HG03432 (cell line): ENCODE data around the gene HDAC4.

ENCODE experiments used
- ATAC-seq: cut with Tn5 transposase; IDR thresholded peaks from one replicate; pipeline ENCODE4 v1.9.1; 2021; ENCODE audit warnings: mild to moderate bottlenecking, moderate library complexity; ENCODE audit not compliant: unreplicated experiment

Gene HDAC4

DNA sequence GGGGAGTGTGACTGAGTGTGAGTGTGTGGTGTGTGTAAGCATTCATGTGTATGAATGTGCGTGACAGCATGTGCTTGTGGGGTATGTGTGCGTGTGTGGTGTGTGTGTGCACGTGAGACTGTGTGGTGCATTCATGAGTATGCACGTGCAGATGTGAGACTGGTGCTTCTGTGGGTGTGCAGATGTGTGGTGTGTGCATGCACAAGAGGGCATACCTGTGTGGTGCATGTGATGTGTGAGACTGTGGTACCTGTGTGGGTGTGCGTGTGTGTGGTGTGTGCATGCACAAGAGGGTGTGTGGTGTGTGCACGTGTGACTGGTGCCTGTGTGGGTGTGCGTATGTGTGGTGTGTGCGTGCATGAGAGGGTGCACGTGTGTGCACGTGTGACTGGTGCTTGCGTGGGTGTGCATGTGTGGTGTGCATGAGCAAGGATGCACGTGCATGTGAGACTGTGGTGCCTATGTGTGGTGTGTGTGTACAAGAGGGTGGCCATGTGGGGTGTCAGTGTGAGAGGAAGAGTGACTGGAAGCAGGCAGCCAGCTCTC, 339.6 kb downstream of the HDAC4 start:
- ATAC-seq = no peak

DNA sequence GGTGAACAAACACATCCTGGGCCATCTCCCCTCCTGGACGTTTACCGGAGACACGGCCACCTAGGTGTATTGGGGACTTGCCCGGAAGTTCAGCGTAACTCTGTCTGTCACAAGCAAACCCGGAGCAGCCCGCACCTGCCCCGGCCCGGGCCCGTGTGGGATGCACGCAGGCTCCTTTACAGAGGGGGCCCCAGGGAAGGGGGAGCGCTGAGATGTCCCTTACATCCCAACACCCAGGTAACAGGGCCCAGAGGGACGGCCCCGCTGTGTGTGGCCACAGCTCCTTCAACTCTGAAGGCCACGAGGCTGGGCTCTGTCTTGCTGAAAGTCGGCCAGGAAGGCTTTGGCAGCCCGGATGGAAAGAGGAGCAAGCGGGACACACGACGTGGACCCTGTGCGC, 340.1 kb downstream of the HDAC4 start:
- no peak for ATAC-seq

DNA sequence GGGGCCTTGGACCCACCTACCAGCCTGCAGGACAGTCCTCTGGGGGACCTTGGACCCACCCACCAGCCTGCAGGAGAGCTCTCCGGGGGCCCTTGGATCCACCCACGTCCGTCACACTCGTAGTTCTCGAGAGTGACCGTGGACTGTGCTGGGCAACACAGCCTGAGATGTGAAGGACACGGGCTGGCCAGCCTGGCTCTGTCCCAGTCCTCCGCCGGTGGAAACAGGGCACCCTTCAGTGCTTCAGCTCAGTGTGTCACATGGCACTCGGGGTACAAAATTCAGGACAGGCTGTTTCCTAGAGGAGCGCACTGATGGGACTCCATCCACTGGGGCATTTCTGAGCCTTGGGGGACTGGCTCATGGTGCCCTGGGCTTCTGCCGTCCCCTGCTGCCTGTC, 341.0 kb downstream of the HDAC4 start:
- ATAC-seq = no peak

DNA sequence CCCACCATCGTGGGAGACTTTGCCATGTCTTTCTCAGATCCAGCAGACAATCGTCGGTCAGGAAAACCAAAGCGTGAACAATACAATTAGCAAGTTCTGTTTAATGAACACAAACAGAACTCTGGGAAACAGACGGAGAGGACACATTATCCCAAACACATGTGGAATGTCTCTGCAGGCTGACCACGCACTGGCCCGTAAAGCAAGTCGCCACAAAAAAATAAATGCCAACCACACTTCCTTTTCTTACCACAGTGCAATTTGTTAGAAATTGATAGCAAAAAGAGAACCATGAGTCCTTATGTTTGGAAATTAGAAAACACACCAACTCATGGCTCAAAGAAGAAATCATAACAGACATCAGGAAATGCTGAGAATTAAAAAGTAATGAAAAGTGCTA, 342.1 kb downstream of the HDAC4 start:
- ATAC-seq = no peak

DNA sequence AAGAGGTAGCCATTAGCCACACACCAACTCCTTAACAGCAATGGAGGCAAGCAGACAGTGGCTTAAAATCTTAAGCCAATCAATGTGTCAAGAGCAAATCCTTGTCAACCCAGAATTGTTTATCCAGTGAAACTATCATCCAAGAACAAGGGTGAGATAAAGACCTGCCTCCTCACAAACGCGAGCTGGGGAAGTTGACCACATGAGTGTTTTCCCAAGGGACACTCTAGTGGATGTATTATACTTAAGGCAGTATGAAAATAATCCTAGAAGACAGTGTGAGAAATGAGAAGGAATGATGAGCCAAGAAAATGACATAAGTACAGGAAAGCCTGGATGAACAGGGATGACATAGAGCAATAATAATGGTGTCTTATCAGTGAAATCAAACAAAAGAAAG, 343.3 kb downstream of the HDAC4 start:
- ATAC-seq = no peak

DNA sequence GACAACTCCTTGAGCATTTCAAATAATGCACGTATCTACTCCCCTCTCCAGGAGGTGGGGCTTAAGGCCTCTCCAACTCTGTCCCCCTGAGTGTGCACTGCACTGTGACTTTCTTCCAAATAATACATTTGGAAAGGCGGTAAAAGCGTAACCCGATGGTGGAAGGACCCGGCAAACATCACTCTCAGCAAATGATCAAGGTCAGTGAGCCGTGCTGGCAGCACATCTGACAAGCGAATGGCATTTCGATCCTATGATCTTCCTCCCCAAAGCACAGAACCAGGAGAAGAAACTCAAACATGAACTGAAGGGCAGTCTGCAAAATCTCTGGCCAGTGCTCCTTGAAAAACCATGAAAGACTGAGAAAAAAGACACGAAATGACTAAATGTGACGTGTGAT, 344.2 kb downstream of the HDAC4 start:
- ATAC-seq = no peak

DNA sequence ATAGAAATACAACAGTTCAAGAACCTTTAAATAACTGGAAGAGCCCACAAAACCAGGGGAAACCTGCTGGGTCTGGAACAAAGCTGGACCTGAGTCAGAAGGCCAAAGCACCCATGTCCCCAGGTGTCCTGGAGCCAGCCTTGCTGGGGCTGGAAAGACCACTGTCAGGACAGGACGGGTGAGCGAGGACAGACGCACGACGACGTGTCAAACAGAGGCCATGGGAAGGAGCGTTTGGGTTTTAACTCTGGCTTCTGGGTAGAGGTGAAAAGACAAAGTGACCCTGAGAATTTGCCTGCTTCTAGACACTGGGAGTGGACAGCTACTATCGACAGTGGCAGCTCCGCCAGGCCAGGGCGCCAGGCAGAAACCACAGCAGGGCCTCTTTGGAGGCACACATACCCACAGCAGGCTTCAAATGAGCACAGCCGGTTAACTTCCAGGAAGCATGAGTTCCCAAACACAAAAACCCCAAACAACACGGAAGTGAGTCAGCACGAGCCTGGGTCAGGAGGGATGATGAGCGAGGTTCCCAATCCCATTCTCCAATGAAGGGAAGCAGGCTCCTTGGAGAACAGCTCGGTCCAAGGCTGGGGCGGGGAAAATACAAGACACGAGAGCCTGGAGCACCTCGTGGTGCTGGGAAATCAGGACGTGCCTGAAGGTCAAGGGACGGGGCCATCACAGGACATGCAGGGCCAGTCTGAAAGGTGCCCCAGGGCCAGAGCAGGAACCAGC, 344.9 kb downstream of the HDAC4 start:
- ATAC-seq = no peak

DNA sequence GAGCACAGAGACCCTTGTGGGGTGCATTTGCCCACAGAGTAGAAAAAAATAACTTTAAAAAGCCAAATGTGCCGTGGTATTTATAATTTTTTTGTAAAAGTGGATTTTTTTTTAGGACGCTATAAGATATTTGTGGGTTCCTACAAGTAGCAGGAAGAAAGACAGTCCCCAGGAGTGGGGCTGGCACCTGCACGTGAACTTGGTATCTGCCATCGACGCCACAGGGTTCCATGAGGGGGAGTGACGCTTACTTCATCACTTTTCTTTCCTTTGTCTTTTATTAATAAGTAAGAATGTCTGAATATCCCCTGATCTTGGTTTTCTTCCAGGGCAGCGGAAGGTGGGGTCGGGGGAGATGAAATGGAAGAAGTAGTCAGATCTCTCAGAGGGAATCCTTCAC, 345.9 kb downstream of the HDAC4 start:
- no peak for ATAC-seq

DNA sequence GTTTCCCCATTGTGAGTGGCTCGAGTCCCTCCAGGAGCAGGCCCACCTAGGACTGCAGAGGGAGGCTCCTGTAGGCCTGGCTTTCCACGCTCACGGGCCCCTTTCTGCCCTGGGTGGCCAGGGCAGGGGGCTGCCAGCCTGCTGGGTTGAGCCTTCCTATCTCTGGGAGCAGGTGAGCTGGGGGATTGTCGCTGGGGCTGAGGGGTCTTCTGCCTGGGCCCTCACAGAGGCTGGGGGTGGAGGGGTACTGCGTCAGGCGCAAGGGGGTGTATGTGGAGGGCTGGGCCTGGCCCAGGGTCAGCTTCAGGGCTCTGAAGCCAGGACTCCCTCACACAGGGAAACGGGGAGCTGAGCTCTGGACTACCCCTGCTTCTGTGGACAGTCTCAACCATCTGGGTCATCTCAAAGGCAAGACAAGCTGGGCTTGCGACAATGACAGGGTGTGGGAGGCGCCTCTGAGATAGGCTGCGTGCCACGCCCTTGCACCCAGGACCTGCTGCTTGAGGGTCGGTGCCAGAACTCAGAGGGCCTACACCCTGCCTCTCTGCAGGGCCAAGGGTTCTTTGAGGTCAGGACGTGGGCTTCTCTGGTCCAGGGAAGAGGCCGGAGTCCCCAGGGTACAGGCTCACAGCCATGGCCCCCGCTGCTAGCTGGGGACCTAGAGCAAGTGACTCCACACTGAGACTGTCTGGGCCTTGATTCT, 346.9 kb downstream of the HDAC4 start:
- ATAC-seq = no peak

DNA sequence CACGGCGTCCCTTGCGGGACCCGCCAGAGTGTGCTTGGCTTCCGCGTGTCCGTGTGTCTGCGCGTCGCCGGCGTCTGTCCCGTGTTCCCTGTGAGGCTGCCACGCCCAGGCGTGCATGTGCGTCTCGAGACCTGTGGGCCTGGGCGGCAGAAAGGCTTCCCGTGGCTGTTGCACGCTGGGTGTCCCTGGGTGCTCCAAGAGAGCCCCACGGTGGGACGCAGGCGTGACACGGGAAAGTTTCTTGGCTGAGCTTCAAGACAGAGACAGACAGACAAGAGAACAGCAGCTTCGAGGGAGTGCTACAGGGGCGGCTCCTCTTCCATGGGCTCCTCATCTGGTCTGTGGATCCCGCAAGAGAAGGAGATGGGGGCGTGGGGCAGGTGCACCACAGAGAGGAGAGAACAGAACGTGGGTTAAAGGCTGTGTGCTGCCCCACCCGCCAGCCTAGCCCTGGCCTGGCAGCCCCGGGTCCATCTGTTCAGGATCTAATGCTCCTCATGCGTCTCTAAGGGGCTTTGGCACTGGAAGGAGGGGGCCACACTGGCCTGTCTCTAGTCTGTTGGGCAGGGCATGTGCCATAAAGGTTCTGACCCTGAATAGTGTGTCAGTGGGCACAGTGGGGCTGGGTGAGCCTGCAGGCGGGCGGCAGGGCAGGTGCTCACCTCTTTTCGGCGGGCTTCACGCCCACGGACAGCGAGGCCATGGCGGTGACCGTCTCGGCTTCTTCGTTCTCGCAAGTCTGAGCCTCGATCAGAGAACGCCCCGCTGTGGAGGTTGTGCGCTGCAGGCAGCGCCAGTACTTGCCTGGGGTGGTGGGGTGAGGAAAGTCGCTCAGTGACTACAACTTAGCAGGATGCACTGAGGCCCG, 347.8 kb downstream of the HDAC4 start:
- no peak for ATAC-seq

DNA sequence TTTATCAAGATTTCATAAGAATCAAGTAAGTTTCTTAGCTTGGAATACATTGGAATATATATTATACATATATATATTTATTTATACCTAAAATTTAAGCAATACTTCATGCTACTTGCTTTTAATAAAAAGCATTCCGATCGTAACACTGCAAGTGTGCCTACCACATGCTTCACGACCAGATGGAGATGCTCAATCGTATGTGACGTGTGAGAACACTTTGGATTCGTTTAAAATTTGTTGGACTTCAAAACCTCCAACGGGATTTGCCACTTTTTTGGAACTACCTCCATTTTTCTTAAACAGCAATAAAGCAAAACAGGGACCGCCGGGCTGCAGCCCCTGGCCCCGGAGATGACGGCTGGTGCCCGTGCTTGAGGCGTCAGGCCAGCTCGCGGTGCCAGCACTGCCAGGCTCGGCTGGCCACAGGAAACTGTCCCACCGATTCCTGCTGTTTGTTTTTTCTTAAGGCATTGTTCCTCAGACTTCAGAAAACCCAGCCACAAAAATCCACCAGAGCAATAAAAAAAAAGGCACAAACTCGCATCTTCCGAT, 348.9 kb downstream of the HDAC4 start:
- no peak for ATAC-seq

DNA sequence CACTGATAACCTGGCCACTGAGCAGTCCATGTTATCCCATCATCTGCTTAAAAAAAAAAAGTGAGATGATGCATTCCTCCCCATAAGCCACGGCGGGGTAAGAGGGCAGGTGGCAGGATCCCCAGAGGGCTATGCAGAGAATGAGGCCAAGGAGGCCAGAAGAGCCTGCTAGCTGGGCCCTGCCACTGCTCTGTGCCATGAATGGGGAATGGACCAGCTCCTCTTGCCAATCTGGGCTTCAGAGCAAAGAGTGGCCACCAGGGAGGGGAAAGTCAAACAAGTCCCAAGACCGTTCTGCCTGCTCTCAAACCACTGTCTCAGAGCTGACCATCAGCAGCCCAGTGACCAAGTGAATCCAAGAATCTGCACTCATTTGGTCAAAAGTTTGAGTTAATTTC, 350.6 kb downstream of the HDAC4 start:
- ATAC-seq = no peak

DNA sequence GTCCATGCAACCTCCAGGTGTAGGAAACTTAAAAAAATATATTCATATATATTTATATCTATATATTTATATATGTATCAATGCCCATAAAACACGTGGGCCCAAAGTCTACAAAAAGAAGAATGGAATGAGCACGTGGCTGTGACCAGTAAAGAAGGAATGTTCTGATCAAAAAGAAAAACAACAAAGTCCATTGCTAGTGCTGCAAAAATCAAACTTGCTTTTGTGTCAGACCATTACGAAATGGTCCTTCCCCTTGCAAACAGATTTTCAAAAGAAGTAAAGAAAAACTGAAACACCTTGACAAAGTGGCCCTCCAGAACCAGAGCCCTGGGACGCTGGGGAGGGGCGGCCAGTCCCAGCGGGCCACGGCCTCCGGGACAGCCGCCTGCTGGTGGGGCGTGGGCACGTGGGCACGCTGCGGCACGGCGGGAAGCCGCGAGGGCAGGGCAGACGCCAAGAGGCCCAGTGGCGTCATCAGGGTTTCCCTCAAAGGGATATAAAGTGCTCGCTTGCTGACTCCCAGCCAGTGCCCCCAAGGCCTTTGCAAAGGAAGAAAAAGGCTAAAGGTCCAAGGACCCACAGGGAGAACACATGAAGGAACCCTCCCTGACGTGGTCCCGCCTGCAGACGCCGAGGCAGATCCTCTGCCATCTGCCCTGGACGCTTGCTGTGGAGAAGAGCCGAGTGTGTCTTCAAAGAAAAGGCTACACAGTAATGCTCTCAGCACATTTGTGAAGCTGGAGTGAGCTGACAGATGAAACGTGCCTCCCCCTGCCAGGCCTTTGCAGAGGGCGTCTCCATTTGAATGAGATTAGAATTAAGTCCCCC, 351.2 kb downstream of the HDAC4 start:
- no peak for ATAC-seq

DNA sequence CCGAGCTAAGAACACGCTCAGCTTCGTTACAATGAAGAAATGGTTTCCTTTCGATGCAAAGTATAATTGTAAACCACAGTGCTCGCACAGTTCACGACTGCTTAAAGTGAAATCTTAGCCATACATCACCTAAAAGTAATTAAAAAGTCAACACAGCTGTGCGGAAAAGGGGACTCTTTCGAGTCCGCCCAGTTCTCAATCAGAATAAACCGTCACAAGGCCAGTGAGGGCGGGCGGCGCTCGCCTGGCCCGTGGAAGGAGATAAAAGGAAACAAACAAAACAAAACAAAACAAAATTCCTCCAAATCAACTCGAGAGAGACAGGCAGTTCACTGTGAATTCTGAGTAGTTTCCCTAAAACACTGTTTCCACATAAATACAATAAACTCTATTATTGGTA, 352.1 kb downstream of the HDAC4 start:
- ATAC-seq = no peak

DNA sequence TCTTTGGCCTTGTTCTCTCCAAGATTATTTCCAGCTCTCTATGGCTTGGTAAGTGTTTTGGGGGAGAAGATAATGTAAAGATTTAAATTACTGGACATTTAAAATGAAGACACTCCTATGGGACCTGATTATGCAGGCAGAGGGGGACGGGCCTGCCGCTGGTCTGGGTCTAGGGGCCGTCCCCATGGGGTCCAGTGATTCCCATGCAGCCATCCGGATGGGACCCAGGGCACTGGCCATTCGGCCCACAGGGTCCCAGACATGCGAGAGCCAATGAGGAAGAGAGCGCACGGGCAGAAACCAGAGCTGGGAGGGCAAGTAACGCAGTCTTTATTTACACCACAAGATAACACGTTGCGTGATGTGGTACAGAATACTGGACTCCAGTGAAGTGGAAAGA, 353.0 kb downstream of the HDAC4 start:
- no peak for ATAC-seq

DNA sequence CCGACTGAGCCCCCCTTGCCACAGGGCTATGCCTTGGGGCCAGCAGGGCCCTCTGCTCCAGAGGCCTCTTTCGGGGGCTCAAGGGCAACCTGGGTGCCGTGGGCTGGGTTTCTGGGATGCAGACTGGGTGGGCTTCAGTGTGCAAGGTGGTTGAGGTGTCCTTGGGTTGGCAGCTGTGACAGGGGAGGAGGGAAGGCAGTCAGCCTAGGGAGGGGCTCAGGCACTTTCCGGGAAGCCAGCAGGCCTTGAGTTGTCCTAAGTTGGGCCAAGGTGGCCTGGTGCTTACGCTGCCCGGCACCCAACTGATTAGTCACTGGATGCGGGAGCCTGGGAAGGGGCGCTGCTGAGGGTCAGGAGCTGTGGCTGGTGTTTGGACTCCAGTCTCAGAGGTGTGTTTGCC, 353.4 kb downstream of the HDAC4 start:
- no peak for ATAC-seq

DNA sequence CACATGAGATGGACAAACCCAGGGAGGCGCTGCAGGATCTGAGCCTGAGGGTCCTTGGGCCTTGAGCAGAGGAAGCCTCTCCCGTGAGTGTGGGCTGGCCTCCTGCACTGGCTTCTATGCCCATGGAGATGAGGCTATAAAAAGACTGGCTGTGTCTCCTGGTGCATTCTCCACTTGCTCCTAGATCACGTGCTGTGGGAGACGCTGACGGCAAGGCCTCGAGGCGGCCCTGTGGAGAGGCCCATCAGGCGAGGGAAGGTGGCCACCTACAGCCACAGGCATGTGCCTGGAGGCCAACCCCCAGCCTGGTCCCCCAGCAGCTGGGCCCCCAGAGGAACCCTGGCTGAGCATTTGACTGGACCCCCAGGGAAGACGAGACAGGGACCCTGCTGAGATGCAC, 354.0 kb downstream of the HDAC4 start:
- ATAC-seq = no peak

DNA sequence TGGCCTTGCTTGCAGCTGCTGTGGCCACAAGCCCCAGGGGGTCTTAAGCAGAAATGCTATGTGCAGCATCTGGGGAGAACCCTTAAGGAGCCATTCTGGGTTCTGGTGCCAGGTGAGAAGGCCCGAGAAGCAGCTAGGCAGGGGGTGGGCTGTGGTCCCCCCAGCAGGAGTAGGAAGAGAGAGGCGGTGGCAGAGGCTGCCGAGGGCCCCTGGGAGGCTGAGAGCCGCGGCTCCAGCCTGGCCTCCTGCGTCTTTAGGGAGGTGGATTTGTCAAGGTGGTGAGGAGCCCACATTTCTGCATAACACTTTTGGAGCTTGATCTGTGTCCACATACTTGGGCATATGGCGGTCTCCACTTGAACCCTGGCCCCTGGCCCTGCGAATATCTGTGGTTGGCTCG, 356.5 kb downstream of the HDAC4 start:
- ATAC-seq = no peak

DNA sequence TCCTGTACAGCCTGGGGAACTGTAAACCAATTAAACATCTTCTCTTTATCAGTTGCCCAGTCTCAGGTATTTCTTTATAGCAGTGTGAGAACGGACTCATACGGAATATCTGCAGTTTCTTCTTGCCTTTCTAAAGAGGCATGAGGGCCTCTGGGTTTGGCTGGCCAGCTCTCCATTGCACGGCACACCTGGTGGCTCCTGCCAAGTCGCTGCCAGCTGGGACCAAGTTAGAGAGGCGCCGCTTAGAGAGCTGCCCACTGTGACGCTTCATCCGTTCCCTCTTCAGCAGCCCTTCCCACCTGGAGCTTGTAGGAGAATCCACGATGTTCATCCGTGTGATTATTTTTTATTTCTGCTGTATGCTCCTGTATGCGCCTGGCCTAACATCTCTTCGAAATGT, 357.5 kb downstream of the HDAC4 start:
- no peak for ATAC-seq

DNA sequence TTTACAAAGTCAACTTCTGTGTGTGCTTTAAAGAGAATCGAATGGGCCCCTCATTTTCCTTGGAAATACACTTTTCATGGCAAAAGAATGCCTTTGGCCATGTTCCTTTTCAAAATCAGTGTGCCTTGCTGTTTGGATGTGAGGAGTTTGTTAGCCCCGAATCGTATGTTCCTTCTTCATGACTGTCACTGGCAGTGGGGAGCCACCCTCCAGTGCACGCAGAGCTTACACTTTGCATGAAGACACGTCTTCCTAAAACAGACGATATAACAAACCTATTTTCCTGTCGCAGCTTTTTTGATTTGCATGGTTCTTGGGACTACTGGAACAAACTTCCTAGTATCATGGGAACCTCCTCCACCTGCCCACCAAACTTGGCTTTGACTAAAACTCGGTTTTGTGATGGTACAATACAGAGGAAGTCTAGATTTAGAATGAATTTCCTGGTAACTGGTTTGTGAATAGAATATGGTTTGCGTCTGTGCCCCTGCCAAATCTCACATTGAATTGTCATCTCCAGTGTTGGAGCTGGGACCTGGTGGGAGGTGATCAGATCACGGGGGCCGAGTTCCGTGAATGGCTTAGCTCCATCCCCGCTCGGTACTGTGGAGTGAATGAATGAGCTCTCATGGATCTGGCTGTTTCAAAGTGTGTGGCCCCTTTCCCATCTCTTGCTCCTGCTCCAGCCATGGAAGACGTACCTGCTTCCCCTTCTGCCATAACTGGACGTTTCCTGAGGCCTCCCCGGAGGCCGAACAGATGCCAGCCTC, 358.1 kb downstream of the HDAC4 start:
- no peak for ATAC-seq
